NCI-H226 (cell line): Measurements from ENCODE around the gene PARP1.

Experiments
- DNase-seq: peaks from one replicate; pipeline ENCODE4 v3.0.0-alpha.2; 2015

PARP1 gene

GRCh38 chr1:226371866-226372490 lies 35.9 kb downstream of the PARP1 start:
- no peak for DNase-seq

GRCh38 chr1:226371027-226371694 lies 36.7 kb downstream of the PARP1 start:
- no peak for DNase-seq

- DNase-seq = no peak
Measured at GRCh38 chr1:226370144-226370923, 37.6 kb downstream of the PARP1 start.

GRCh38 chr1:226369110-226369509 lies 38.8 kb downstream of the PARP1 start:
- no peak for DNase-seq

GRCh38 chr1:226366290-226366689 lies 41.6 kb downstream of the PARP1 start:
- DNase-seq = no peak

- no peak for DNase-seq
Measured at GRCh38 chr1:226365831-226366231, 42.1 kb downstream of the PARP1 start.

GRCh38 chr1:226364901-226365565 lies 42.9 kb downstream of the PARP1 start:
- no peak for DNase-seq

GRCh38 chr1:226364514-226364899 lies 43.4 kb downstream of the PARP1 start:
- DNase-seq = no peak

- DNase-seq = no peak
Measured at GRCh38 chr1:226363801-226364513, 43.9 kb downstream of the PARP1 start.

GRCh38 chr1:226362891-226363447 lies 44.9 kb downstream of the PARP1 start:
- no peak for DNase-seq

- DNase-seq = no peak
Measured at GRCh38 chr1:226362361-226362760, 45.5 kb downstream of the PARP1 start.

- DNase-seq = no peak
Measured at GRCh38 chr1:226360106-226360746, 47.7 kb downstream of the PARP1 start.

GRCh38 chr1:226357416-226357815 lies 50.5 kb downstream of the PARP1 start:
- DNase-seq = no peak

- no peak for DNase-seq
Measured at GRCh38 chr1:226355669-226356551, 52.0 kb downstream of the PARP1 start.

- no peak for DNase-seq
Measured at GRCh38 chr1:226355016-226355415, 52.9 kb downstream of the PARP1 start.

- no peak for DNase-seq
Measured at GRCh38 chr1:226353698-226354525, 54.0 kb downstream of the PARP1 start.

- DNase-seq = no peak
Measured at GRCh38 chr1:226351709-226352108, 56.2 kb downstream of the PARP1 start.

- DNase-seq = no peak
Measured at GRCh38 chr1:226350519-226350865, 57.4 kb downstream of the PARP1 start.

GRCh38 chr1:226349801-226350518 lies 57.9 kb downstream of the PARP1 start:
- DNase-seq = no peak
